GM12874 (cell line): Measurements from ENCODE around the gene CEP85L.

ENCODE experiments used
- TF ChIP-seq, protein P1 (sequence below): IDR thresholded peaks from 2 replicates; pipeline ENCODE4 v1.5.1; 2011; ENCODE audit warnings: low read depth, mild to moderate bottlenecking, control low read depth, low read length, moderate library complexity; ENCODE audit not compliant: insufficient read depth

Gene CEP85L

GRCh38 chr6:118559659-118560058, 91.7 kb downstream of the CEP85L start:
- TF ChIP-seq, protein P1, sequence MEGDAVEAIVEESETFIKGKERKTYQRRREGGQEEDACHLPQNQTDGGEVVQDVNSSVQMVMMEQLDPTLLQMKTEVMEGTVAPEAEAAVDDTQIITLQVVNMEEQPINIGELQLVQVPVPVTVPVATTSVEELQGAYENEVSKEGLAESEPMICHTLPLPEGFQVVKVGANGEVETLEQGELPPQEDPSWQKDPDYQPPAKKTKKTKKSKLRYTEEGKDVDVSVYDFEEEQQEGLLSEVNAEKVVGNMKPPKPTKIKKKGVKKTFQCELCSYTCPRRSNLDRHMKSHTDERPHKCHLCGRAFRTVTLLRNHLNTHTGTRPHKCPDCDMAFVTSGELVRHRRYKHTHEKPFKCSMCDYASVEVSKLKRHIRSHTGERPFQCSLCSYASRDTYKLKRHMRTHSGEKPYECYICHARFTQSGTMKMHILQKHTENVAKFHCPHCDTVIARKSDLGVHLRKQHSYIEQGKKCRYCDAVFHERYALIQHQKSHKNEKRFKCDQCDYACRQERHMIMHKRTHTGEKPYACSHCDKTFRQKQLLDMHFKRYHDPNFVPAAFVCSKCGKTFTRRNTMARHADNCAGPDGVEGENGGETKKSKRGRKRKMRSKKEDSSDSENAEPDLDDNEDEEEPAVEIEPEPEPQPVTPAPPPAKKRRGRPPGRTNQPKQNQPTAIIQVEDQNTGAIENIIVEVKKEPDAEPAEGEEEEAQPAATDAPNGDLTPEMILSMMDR: no peak

- TF ChIP-seq, protein P1: no peak
Measured at GRCh38 chr6:118558464-118559217, 92.8 kb downstream of the CEP85L start.

- TF ChIP-seq, protein P1: no peak
Measured at GRCh38 chr6:118554698-118555097, 96.7 kb downstream of the CEP85L start.

DNA sequence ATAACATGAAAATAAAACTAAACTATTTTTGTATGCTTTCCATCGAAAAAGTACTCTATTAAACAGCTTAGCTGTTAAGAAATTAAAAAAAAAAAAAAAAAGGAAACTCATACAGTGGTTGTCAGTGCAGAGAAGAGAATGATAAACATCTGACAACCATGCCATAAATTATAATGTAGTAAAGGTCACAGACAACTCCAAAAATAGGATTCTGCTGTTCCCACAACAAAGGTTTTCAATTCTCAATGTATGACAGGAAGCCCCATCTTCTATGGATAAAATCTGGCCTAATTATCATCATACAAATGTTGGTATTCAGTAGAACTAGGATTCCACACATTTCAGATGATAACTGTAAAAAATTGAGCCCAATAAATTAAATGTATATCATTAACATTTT, 98.3 kb downstream of the CEP85L start:
- TF ChIP-seq, protein P1: no peak

DNA sequence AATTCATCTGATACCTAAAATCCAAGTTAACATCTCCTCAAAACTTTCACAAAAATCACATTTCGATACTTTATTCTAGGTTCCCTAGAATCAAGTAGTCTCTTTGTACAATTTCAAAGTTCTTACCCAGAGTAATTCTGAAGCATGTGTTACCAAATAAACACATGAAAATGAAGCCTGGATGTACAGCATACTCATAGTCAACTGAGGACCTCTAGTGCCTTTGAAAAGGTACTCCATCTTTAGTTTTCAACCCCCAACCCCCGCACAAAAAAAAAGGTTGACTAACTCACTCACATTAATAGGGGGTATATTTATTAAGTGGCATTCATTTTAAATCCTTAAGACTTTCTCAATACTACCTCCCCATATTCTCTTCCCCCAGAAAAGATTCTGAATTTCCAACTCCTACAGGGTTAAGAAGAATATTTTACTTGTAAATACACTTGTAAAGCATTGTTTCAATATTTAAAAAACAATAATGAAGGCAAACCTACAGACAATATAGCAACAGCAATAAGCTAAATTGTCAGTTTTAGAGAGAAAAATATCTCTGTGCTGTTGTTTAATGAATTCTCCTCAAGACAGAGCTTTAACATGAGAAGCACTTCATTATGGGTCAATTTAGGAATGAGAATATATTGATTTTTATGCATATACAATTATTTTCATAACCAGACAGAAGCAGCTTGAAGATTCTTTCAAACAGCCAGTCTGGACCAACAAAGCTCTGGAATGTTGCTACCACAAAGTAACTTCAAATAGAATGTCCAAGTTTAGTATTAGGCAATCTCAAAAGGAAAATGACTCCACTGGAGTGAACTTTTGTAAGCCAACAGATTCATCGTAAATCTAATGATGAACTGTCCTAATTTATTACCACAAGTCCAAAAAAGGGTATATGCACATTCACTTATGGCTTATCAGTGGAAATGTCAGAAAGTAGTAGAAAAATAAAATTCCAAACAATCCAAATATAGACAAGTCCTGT, 100.0 kb downstream of the CEP85L start:
- TF ChIP-seq, protein P1: peak; percentile 49

DNA sequence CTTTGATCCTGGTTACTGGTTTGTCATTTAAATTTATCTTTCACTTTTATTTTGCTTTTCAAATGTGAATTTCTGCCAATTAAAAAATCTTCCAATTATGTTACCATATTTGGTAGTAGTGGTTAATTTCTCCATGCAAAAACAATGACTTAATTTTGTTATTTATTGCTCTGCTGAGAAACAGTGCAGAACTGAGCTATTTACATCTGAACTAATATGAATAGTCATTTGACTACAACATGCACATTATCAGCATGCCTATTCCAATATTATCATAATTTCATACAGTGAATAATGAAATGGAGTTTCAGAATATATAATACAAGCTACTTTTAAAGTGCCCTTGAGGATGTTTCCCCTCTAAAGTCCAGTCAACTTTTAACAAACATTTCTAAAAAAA, 102.8 kb downstream of the CEP85L start:
- TF ChIP-seq, protein P1: no peak

DNA sequence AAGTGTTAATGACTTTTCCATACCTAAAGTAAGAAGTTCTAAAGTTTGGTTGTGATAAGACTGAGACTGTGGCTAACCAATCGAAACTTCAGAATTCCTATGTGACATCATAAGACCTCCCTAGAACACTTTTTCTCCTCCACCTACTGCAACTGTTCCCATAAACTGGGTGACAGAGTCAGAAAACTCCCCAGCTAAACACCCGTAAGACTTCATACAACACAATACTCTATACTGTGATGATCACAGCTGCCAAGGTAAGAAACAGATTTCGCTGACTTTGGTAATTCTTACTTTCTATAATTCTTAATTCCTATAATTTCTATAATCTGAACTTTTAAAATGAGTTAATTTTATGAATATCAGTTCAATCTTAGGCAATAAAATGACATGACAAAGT, 103.3 kb downstream of the CEP85L start, which contains the start of gene PLN:
Gene PLN, plus strand, starts transcription at position 161 of the 400 bp plus-strand sequence. CDS start 10,626 bp downstream, outside the sequence.
- TF ChIP-seq, protein P1: no peak
